Spleen (tissue), 7 donors: ENCODE measurements around the gene SKIC8.

Experiments used
- POLR2A ChIP-seq, 3 donors: fragments of 450-650 bp; IDR thresholded peaks; one replicate each; pipeline ENCODE4 v1.5.1; 2017; ENCODE audit warnings: antibody characterized with exemption in 3 of 3, mild to moderate bottlenecking in 1 of 3
- TF ChIP-seq, protein P1 (sequence below), 11 experiments: fragments of 200-600 bp in 7 of 11; fragments of 450-650 bp in 4 of 11; sonication (generic) in 4 of 11; IDR thresholded peaks in 8 of 11; conservative IDR thresholded peaks in 3 of 11; 1 replicate in 7 of 11; 2 replicates in 4 of 11; pipeline versions ENCODE4 v1.4.0 to v1.8.0; 2016 to 2021; ENCODE audit warnings: antibody characterized with exemption in 11 of 11, inconsistent platforms in 4 of 11, mild to moderate bottlenecking in 1 of 11
- donor health status: DM: no; HTN: no; CAD: no; lungs with moderate emphysema.
- donor health status: DM: no; HTN: no; CAD: no.
- donor health status: DM: no; HTN: no; CAD: no.

DNA sequence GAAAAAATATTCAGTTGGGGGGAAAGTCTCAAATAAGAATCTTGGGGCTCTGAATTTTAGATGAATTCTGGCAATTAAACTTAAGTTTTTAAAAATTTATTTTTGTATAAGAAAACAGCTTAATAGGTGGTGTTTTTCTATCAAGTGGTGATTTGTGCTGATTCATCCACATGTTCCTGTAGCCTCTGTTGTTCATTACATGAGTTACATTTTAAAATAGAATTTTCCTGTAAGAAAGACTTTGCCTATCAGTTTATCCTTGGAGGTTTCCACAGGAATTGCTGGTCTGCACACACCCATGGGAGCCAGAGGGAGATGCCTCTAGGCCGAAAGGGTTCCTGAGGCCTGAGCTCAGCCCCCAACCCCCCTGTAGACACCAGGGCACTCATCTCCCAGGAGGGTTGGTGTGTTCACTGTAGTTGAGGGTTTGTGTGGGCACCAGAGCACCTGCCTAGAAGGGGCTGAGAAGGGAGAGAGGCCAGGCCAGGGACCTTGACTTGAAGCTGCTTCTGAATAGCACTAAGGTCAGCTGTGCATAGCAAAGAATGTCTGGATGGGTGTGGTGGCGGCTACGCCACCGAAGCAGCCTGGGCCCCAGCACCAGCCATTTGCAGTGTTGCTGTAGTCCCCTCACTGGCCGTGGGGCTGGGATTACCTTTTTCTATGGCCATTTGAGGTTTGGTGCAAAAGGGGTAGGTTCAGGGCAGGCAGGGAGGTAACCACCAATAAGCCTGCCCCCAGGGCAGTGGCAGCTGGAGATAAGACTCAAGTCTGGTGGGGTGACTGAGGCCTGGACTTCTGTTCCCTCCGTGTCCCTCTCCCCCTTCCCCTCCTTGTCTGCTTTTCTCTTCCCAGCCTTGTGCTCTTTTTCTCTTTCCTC is 23.1 kb downstream of the SKIC8 start:
- TF ChIP-seq POLR2A (IDR thresholded peaks at IDR 0.05): no peak
- TF ChIP-seq, protein P1, sequence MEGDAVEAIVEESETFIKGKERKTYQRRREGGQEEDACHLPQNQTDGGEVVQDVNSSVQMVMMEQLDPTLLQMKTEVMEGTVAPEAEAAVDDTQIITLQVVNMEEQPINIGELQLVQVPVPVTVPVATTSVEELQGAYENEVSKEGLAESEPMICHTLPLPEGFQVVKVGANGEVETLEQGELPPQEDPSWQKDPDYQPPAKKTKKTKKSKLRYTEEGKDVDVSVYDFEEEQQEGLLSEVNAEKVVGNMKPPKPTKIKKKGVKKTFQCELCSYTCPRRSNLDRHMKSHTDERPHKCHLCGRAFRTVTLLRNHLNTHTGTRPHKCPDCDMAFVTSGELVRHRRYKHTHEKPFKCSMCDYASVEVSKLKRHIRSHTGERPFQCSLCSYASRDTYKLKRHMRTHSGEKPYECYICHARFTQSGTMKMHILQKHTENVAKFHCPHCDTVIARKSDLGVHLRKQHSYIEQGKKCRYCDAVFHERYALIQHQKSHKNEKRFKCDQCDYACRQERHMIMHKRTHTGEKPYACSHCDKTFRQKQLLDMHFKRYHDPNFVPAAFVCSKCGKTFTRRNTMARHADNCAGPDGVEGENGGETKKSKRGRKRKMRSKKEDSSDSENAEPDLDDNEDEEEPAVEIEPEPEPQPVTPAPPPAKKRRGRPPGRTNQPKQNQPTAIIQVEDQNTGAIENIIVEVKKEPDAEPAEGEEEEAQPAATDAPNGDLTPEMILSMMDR (IDR thresholded peaks at IDR 0.05 in 8 of 11, conservative IDR thresholded peaks at IDR 0.05 in 3 of 11): no peak
